ENCODE measurements around the gene SLC4A1. TPM values are rescaled to one million over a fixed set of nuclear protein-coding genes. Genes with fewer than 3 reads are reported as not detected.

The SLC4A1 gene
- total RNA-seq, 2 experiments from 2014 or later: not detected

DNA sequence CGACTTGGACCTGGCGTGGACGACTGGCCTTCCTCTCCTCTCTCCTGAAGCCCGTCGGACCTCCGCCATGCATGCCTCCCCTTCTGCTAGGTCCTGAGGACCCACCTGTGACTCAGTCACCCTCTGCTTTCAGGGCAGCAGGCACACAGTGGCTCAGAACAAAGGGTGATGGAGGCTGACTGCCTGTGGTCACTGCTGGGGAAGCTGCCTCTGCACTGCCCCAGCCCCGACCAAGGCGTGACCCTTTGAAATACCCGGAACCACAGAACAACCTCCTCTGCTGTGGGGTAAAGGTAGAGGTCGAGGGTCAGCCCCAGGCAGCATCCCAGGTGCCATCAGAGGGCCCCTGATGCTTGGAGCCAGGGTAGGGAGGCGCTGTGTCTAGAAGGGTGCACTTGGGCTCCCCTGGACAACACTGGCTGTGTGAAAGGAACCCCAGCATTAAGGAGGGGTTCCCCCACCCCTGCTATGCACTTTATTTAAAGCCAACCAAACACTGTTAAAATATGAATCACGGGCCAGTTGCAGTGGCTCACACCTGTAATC, 12.5 kb upstream of the SLC4A1 start:
- Mint-ChIP-seq H3K36me3 (ENCODE audit: low read depth) (no peaks in the 10 kb centered on the region), H3K9me3 (no peaks in the 10 kb centered on the region), H3K27me3 (ENCODE audit: low read depth) (no peaks in the 10 kb centered on the region), H3K4me3 (no peak overlapping the region), H3K27ac (no peak overlapping the region), H3K4me1 (ENCODE audit: low read depth) (peaks cover 8% of the 10 kb centered on the region)
- intact Hi-C loops (cut with micrococcal nuclease): no loop called here
- DNase-seq: no peak
- CTCF ChIA-PET: interaction anchor here (1.0 to 1.3 kb wide), 2 partner anchors 71 to 96 kb away, joined by 3 read pairs; no protein-coding TSS in a partner anchor

DNA sequence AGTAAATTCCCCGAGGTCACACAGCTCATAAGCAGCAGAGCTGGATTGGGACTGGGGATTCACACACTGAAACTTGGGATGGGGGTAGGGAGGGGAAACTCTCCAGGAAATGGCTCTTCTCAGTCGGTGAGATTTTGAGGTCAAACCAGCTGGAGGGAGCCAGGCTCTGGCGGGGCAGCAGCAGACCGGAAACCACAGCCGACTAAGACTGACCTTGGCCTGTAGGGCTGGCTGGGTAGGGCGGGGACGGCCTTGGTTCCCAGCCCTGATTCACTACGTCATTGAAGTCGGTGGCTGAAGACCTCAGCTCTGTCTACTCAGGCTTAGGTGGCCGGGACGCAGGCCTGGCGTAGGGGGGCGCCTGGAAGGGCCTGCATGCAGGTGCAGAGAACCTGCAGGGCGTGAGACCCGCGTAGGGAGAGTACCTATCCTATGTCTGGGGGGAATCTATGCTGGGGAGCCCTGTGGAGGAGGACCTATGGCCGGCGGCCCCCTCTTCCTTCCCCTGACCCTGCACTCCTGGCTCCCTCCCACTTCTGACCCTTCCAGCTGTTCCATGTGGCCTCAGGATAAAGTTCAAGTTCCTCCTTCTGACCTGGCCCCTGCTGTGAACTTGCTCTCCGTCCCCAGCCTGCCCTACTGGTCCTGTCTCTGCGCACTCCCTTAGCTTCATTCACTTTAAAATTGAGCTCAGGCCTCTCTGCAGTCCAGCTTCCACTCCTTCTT, 11.9 kb upstream of the SLC4A1 start:
- DNase-seq: no peak
- Mint-ChIP-seq H3K27me3 (ENCODE audit: low read depth) (no peaks in the 10 kb centered on the region), H3K27ac (no peak overlapping the region), H3K4me1 (ENCODE audit: low read depth) (peaks cover 8% of the 10 kb centered on the region), H3K36me3 (ENCODE audit: low read depth) (no peaks in the 10 kb centered on the region), H3K4me3 (no peak overlapping the region), H3K9me3 (no peaks in the 10 kb centered on the region)
- CTCF ChIA-PET: interaction anchor here (1.3 kb wide), 1 partner anchor 70 kb away, joined by 3 read pairs; no protein-coding TSS in a partner anchor
- intact Hi-C loops (cut with micrococcal nuclease): no loop called here

DNA sequence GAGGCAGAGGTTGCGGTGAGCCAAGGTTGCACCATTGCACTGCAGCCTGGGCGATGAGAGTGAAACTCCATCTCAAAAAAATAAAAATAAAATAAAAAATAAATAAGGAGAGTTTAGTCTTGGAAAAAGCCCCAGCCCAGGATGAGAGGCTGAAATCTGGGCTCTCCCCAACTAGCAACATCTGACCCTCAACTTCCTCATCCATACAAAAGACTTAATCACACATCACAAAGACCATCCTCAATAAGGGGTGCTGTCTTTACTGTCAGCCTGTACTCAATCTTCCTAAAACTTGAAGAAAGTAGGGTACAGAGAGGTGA, 11.4 kb upstream of the SLC4A1 start:
- no peak overlapping the region for H3K27ac Mint-ChIP-seq
- H3K4me3 Mint-ChIP-seq: no peak overlapping the region
- intact Hi-C loops (cut with micrococcal nuclease): no loop called here
- no peaks in the 10 kb centered on the region for H3K27me3 Mint-ChIP-seq (ENCODE audit: low read depth)
- CTCF ChIA-PET: interaction anchor here (1.3 kb wide), 1 partner anchor 69 kb away, joined by 3 read pairs; no protein-coding TSS in a partner anchor
- no peak for DNase-seq
- H3K9me3 Mint-ChIP-seq: no peaks in the 10 kb centered on the region
- peaks cover 8% of the 10 kb centered on the region for H3K4me1 Mint-ChIP-seq (ENCODE audit: low read depth)
- H3K36me3 Mint-ChIP-seq (ENCODE audit: low read depth): no peaks in the 10 kb centered on the region

DNA sequence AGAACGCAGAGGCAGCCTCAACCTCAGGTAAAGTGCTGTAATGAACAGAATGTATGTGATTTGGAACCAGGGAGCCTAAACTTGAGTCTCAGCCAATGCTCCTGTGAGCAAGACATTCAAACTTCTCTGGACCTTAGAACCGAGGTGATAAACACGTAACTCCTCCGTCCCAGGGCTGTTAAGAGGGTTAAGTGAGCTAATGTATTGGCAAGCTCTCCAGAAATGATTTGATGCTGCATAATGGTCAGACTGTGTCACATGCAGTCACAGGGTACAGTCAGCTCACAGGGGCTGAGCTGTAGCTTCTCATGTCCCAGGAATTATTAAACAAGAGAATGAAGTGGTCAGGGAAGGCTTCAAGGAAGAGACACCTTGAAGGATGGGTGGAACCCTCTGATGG, 10.0 kb upstream of the SLC4A1 start:
- Mint-ChIP-seq H3K4me3 (no peak overlapping the region), H3K9me3 (no peaks in the 10 kb centered on the region), H3K27ac (no peak overlapping the region), H3K36me3 (ENCODE audit: low read depth) (no peaks in the 10 kb centered on the region), H3K27me3 (ENCODE audit: low read depth) (no peaks in the 10 kb centered on the region), H3K4me1 (ENCODE audit: low read depth) (peaks cover 8% of the 10 kb centered on the region)
- no peak for DNase-seq
- CTCF ChIA-PET: no interaction called here
- intact Hi-C loops (cut with micrococcal nuclease): no loop called here

DNA sequence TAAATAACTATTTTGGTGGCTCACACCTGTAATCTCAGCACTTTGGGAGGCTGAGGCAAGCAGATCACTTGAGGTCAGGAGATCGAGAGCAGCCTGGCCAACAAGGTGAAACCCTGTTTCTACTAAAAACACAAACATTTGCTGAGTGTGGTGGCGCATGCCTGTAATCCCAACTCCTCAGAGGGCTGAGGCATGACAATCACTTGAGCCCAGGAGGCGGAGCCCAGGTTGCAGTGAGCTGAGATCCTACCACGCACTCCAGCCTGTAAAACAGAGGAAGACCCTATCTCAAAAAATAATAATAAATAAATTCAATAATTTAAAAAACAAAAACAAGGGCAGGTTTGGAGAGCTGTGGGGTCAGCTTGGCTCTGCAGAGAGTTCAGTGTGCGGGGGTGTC, 5.7 kb upstream of the SLC4A1 start:
- CTCF ChIA-PET: interaction anchor here (1.2 kb wide), 1 partner anchor 57 kb away, joined by 3 read pairs; no protein-coding TSS in a partner anchor
- Mint-ChIP-seq H3K27me3 (ENCODE audit: low read depth) (no peaks in the 10 kb centered on the region), H3K4me3 (no peak overlapping the region), H3K36me3 (ENCODE audit: low read depth) (no peaks in the 10 kb centered on the region), H3K4me1 (ENCODE audit: low read depth) (no peaks in the 10 kb centered on the region), H3K9me3 (no peaks in the 10 kb centered on the region), H3K27ac (no peak overlapping the region)
- no peak for DNase-seq
- intact Hi-C loops (cut with micrococcal nuclease): no loop called here

DNA sequence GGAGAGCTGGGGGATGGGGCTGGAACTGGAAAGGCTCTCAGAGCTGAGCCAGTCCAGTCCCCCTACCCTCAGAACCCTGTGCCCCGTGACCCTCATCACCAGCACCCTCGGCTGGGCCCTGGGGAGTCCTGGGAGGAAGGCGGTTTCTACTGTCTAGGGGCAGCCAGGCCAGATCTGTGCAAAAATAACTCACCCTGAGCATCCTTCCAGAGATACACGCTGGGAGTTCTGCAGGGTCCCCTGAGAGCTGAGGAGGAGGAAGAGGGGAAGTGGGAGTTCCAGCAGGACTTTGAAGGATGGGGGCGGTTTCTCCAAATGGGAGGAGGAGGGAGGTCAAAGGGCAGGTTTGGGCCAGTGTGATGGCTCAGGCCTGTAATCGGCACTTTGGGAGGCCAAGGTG, 5.0 kb upstream of the SLC4A1 start:
- intact Hi-C loops (cut with micrococcal nuclease): no loop called here
- CTCF ChIA-PET: interaction anchor here (0.7 to 1.2 kb wide), 2 partner anchors 14 to 58 kb away, joined by 3 to 4 read pairs; no protein-coding TSS in a partner anchor

DNA sequence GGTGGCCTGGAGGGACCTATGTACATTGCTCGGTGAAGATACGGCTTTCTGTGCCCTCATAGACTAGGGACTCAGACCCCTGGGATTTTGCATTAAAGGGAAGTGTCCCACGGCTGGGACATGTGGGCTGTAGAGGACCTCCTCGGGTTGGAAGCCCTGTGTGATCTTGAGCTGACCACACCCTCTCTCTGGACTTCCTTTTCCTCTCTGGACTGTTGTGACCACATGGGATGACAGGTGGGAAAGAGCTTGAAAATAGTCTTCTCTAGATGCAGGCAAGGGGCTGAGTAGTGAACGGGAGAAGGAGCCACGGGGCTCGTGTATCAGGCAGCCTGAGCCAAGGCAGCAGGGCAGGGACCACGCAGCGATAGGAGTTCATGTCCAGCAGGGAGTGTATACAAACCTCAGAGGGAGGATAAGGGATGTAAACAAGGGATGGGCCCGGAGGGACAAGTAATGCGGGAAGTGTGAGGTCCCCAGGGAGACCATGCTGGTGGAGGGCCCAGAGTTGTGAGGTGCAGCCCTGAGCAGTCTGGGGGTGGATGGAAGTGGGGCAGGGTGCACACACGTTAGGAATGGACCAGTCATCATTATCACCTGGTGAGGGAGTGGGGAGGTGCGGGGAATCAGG, 4.5 kb upstream of the SLC4A1 start:
- DNase-seq: no peak
- Mint-ChIP-seq H3K4me1 (ENCODE audit: low read depth) (no peaks in the 10 kb centered on the region), H3K27ac (no peak overlapping the region), H3K27me3 (ENCODE audit: low read depth) (no peaks in the 10 kb centered on the region), H3K9me3 (no peaks in the 10 kb centered on the region), H3K4me3 (no peak overlapping the region), H3K36me3 (ENCODE audit: low read depth) (no peaks in the 10 kb centered on the region)
- CTCF ChIA-PET: interaction anchor here (0.7 kb wide), 1 partner anchor 14 kb away, joined by 4 read pairs; no protein-coding TSS in a partner anchor
- intact Hi-C loops (cut with micrococcal nuclease): no loop called here

More for the DNA sequence above, 5.0 kb upstream of the SLC4A1 start:
- Mint-ChIP-seq H3K9me3 (no peaks in the 10 kb centered on the region), H3K4me3 (no peak overlapping the region), H3K4me1 (ENCODE audit: low read depth) (no peaks in the 10 kb centered on the region), H3K36me3 (ENCODE audit: low read depth) (no peaks in the 10 kb centered on the region), H3K27me3 (ENCODE audit: low read depth) (no peaks in the 10 kb centered on the region), H3K27ac (no peak overlapping the region)
- DNase-seq: no peak

DNA sequence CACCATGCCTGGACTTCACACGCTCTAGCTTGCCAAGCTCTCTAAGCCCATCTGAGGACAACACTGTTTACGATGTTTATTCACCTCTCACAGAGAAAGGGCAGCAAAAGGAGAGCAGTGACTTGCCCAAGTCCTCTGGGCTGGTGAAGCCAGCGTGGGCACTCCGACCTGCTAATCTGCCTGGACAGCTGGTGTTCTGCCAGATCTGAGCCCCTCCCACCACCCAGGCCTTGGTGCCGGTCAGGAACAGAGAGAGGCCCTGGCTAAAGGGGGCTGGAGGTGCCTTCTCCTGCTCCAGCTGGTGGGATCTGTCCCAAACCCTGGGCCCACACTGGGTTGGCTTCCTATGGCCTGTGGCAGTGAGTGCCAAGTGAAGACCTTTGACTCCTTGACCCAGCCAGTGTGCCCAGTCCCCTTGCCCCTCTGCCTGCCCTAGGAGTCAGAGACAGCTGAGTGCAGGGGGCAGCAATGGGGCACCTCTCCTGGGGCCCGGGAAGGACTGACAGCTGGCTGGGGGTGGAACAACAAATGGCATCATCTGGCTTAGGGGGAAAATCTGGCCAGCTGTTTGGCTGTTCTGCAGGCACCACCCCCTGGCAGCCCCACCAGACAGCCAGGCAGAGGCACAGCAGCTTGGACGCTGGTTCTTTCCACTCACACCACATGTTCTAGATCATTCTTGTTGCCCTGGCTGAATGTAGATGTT, 1.8 kb upstream of the SLC4A1 start:
- no peaks in the 10 kb centered on the region for H3K9me3 Mint-ChIP-seq
- H3K4me1 Mint-ChIP-seq (ENCODE audit: low read depth): no peaks in the 10 kb centered on the region
- H3K4me3 Mint-ChIP-seq: no peak overlapping the region
- intact Hi-C loops (cut with micrococcal nuclease): no loop called here
- DNase-seq: no peak
- no peaks in the 10 kb centered on the region for H3K36me3 Mint-ChIP-seq (ENCODE audit: low read depth)
- H3K27me3 Mint-ChIP-seq (ENCODE audit: low read depth): no peaks in the 10 kb centered on the region
- CTCF ChIA-PET: no interaction called here
- H3K27ac Mint-ChIP-seq: no peak overlapping the region

DNA sequence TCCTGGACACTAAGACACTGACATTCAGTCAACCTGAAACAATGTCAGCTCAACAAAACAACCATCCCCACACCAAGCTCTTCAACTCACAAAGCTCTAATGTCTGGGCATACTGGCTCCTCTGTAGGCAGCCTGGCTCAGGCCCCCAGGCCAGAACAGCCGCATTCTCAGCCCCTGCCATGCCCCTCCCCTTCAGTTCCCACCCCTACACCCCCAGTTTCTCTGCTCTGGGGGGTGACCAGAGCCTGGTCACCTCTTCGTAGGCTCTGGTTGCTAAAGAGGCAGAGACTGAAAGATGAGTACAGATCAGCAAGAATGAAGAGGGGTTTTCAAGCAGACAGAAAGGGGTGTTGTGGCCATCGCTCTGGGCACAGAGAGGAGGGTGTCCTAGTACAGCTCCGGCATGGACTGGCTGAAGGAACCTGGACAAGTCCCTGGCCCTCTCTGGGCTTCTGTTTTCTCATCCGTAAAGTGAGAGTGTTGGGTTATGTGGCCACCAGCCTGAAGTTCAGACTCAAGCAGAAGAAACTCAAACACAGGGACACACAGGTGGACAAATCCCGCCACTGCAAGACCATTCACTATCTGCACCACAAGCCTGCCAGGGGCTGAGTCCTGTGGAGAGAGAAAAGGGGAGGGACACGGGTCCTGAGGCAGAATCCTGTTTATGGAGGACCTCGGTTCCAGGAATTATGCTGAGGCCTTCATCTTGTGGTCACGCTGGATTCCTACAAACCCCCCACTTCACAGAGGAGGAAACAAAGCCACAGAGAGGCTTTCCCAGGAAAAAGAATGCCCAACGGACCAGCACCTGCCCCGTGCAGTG, 987 bp upstream of the SLC4A1 start:
- Mint-ChIP-seq H3K4me1 (ENCODE audit: low read depth) (no peaks in the 10 kb centered on the region), H3K27me3 (ENCODE audit: low read depth) (no peaks in the 10 kb centered on the region), H3K36me3 (ENCODE audit: low read depth) (no peaks in the 10 kb centered on the region), H3K9me3 (no peaks in the 10 kb centered on the region), H3K27ac (no peak overlapping the region), H3K4me3 (no peak overlapping the region)
- CTCF ChIA-PET: no interaction called here
- DNase-seq: no peak
- intact Hi-C loops (cut with micrococcal nuclease): no loop called here

DNA sequence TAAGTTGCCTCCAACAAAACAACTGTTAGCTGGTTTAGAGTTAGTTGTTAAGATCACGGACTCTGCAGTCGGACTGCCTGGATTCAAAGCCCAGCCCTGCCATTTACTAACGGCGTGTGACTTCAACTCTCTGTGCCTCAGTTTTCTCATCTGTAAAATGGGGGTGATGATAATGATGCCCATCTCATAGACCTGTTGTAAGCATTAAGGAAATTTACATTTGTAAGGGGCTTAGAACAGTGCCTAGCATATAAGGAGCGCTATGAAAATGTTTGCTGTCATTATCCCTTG, 825 bp downstream of the SLC4A1 start:
- no peak overlapping the region for H3K4me3 Mint-ChIP-seq
- H3K9me3 Mint-ChIP-seq: no peaks in the 10 kb centered on the region
- H3K27ac Mint-ChIP-seq: no peak overlapping the region
- no peaks in the 10 kb centered on the region for H3K4me1 Mint-ChIP-seq (ENCODE audit: low read depth)
- no peaks in the 10 kb centered on the region for H3K36me3 Mint-ChIP-seq (ENCODE audit: low read depth)
- H3K27me3 Mint-ChIP-seq (ENCODE audit: low read depth): no peaks in the 10 kb centered on the region
- intact Hi-C loops (cut with micrococcal nuclease): no loop called here
- CTCF ChIA-PET: no interaction called here
- no peak for DNase-seq

DNA sequence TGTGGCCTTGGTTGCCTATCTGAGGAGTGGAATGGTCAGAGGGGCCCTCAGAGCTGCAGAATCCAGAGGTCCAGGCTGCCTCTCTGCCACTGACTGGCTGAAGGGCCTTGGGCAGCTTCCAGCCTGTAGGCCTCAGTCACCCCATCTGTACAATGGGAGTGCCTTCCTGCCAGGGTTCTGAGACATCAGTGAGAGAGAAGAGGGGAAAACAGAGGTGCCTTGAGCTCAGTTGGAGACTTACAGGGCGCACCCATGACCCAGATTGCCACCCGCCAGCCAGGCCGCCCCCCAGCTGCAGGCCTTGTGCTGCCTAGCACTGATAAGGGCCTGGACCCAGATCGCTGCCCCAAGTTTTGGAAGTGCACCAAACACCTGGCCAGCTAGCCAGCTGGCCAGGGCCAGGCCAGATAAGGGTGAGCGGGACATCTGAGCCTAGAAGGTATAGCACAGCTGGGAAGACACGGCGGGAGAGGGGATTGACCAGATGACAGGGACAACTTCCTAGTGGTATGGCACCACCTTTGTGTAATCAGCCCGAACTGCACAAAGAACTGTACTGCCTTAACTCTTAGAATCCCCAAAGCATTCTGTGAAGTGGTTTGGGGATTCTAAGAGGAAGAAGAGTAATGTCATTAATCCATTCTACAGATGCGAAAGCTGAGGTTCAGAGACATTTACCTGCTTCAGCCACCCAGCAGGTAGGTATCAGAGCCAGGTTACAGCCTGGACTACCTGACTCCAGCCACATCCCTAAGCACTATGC, 1.4 kb downstream of the SLC4A1 start:
- no peak overlapping the region for H3K4me3 Mint-ChIP-seq
- H3K9me3 Mint-ChIP-seq: no peaks in the 10 kb centered on the region
- H3K27me3 Mint-ChIP-seq (ENCODE audit: low read depth): no peaks in the 10 kb centered on the region
- H3K4me1 Mint-ChIP-seq (ENCODE audit: low read depth): no peaks in the 10 kb centered on the region
- CTCF ChIA-PET: interaction anchor here (0.7 kb wide), 1 partner anchor 62 kb away, joined by 3 read pairs; no protein-coding TSS in a partner anchor
- no peaks in the 10 kb centered on the region for H3K36me3 Mint-ChIP-seq (ENCODE audit: low read depth)
- H3K27ac Mint-ChIP-seq: no peak overlapping the region
- intact Hi-C loops (cut with micrococcal nuclease): no loop called here
- DNase-seq: no peak

Data from activated naive CD4-positive, alpha-beta T cell treated with anti-CD3 and anti-CD28 coated beads for 36 hours (primary cell).